Esophagus mucosa (tissue), 1 donor: Measurements from ENCODE around the gene GABPB2. TPM values are rescaled to one million over a fixed set of nuclear protein-coding genes. Genes with fewer than 3 reads are reported as not detected.

Experiments
- ATAC-seq: fragments of 200-7000 bp; cut with Tn5 transposase; one replicate; pipeline ENCODE4 v1.9.1; 2020
- total RNA-seq: library from RNA; stranded (reverse); gene quantifications from one replicate; pipeline ENCODE4 v1.2.4, GENCODE V29; 2023
- donor health status: DM: yes; HTN: yes; CAD: no.

The GABPB2 gene
- total RNA-seq, 1 donor from 2014 or later = 10.6 TPM

GRCh38 chr1:151133018-151133806 is 62.7 kb downstream of the GABPB2 start:
- no peak for ATAC-seq

- no peak for ATAC-seq
These were observed 63.8 kb downstream of the GABPB2 start for GRCh38 chr1:151134396-151134795.

GRCh38 chr1:151134991-151135390 is 64.4 kb downstream of the GABPB2 start:
- ATAC-seq = no peak

- no peak for ATAC-seq
These were observed 65.1 kb downstream of the GABPB2 start for GRCh38 chr1:151135433-151136385.

- ATAC-seq = no peak
These were observed 67.2 kb downstream of the GABPB2 start for GRCh38 chr1:151137789-151138188.

- no peak for ATAC-seq
These were observed 72.0 kb downstream of the GABPB2 start for GRCh38 chr1:151142411-151143056.

GRCh38 chr1:151143057-151143435 is 72.5 kb downstream of the GABPB2 start:
- no peak for ATAC-seq

- no peak for ATAC-seq
These were observed 73.4 kb downstream of the GABPB2 start for GRCh38 chr1:151143986-151144385.

GRCh38 chr1:151144474-151145303 is 74.1 kb downstream of the GABPB2 start:
- no peak for ATAC-seq

GRCh38 chr1:151145304-151146071 is 74.9 kb downstream of the GABPB2 start:
- peak; percentile 16 for ATAC-seq

GRCh38 chr1:151146072-151146411 is 75.5 kb downstream of the GABPB2 start:
- peak; percentile 2 for ATAC-seq

- peak; percentile 96 for ATAC-seq
These were observed 76.0 kb downstream of the GABPB2 start, which contains the start of gene SEMA6C for GRCh38 chr1:151146412-151147131. TSS of gene SEMA6C (minus strand) at chr1:151146631. CDS start at chr1:151142621, 4,010 bp downstream.

GRCh38 chr1:151147132-151147503 is 76.6 kb downstream of the GABPB2 start:
- peak; percentile 24 for ATAC-seq

- no peak for ATAC-seq
These were observed 77.1 kb downstream of the GABPB2 start for GRCh38 chr1:151147665-151148064.

GRCh38 chr1:151156515-151156819 is 85.9 kb downstream of the GABPB2 start, which contains the start of gene TNFAIP8L2:
TSS of gene TNFAIP8L2 (plus strand) at chr1:151156649. CDS start at chr1:151158698, 2,049 bp downstream.
- peak; percentile 65 for ATAC-seq

- ATAC-seq = peak; percentile 4
These were observed 86.5 kb downstream of the GABPB2 start for GRCh38 chr1:151157067-151157531.

- no peak for ATAC-seq
These were observed 87.8 kb downstream of the GABPB2 start for GRCh38 chr1:151158326-151158725.

- ATAC-seq = no peak
These were observed 88.2 kb downstream of the GABPB2 start for GRCh38 chr1:151158751-151159251.

- no peak for ATAC-seq
These were observed 88.8 kb downstream of the GABPB2 start for GRCh38 chr1:151159373-151159772.

GRCh38 chr1:151164732-151165280 is 94.2 kb downstream of the GABPB2 start:
- ATAC-seq = peak; percentile 20
